ENCODE data around the gene HPX.

Gene HPX

GRCh38 chr11:6458352-6459098 lies 17.7 kb upstream of the HPX start:
- no peak for FAIRE-seq

DNA sequence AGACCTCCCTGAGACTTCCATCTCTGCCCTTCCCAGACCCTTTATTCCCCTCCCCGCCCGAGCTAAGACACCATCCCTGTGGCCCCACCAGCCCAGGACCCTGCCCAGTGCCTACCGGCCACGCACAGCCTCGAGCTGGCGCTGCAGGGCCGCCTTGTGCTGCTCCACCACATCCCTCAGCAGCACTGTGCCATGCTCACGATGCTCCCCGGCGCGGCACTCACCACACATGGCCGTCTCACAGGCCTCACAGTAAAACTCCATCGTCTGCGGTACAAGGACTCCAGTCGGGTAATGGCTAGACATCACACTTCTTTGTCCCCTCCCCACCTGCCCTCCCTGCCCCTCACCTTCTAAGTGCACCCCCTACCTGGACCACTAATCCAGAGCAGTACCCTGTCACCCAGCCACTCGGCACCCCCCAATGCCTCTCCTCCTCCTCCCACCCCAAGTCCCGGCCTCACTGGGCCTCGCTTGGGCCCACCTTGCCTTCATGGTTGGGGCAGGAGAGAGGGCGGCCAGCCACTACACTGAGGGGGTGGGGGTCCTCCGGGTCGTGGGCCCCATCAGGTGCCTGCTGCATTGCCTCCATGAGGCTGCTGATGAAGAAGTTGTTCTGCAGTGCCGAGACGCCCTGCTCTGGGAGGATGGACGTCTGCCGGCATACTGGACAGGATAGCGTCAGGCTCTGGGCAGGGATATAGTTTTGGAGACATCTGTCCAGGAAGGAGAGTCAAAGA lies 17.0 kb upstream of the HPX start:
- no peak for FAIRE-seq

DNA sequence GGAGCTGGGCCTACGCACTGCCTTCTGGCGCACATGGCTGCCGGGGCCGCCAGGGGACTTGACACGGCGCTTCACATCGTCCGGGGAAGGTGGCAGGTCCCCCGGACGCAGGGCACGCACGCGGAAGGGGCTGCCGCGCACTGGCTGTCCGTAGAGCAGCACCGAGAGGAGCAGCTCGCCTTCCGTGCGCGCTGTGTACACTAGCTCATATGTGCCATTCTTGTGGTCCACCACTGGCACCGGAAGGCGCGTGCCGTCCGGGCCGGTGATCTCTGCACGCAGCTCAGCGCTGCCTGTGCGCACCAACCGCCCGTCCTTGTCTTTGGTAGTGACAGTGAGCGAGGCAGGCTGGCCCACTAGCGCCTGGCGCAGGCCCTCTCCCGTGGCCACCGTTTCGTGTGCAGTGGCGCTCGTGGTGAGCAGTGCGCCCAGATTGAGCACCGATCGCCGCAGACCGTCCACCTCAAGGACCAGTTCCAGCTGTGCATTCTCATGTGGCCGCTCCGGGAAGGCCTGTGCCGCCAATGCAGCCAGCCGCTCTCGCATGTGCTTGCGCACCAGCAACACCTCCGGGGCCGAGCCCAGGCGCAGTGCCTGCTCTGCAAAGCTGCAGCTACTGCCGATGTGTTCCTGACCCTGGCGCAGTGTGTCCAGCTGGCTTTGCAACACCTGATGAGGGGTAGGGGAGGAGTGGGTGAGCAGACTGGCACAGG lies 15.7 kb upstream of the HPX start:
- FAIRE-seq: no peak

DNA sequence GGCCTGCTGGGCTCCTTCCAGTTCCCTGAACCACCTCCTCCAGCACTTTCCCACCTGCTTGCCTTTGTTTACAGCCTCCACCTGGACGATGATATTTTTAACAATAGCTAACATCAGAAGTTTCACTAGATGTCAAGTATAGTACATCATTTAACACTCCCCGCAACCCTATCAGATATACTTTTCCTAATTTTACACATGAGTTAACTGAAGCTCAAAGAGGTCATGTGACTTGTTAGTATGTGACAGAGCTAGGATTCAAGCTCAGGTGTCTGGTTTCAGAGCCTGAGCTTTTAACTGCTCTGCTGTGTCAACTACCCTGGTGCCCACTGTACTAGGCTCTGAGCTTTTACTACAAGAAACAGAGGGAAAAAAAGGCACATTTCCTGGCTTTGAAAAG lies 14.3 kb upstream of the HPX start:
- FAIRE-seq: no peak

DNA sequence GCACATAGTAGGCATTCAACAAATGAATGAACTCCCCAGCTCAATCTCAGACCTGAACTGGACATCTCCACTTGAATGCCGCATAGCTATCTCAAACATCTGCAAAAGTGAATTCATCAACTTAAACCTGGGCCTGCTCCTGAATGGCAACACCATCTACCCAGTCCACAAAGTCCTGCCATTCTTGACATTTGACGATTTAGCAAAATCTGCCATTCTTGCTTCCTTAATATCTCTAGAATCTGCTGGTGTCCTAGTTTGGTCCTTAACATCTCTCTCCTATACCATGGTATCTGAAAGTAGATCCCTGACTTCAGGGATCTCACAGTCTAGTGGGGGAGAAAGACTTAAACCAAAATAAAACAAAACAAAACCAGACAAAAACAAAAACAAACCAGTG lies 12.4 kb upstream of the HPX start:
- FAIRE-seq: no peak

DNA sequence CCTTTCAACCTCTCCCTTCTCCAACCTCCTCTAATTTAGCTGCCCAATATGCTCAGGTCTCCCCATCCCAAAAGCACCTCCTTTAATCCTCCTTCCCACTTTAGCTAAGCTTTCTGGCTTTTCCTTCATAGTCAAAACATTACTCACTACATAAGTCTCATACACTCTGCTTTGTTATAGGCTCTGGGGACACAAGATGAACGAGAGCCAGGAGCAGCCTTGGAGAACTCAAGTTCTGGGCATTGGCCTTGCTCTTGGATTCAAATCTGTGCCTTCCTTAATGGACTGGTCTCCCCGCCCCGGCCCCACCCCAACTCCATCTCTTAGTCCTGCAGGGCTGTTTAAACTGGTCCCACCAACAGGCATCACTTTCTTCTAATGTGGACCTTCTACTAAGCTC lies 11.4 kb upstream of the HPX start:
- FAIRE-seq: no peak

DNA sequence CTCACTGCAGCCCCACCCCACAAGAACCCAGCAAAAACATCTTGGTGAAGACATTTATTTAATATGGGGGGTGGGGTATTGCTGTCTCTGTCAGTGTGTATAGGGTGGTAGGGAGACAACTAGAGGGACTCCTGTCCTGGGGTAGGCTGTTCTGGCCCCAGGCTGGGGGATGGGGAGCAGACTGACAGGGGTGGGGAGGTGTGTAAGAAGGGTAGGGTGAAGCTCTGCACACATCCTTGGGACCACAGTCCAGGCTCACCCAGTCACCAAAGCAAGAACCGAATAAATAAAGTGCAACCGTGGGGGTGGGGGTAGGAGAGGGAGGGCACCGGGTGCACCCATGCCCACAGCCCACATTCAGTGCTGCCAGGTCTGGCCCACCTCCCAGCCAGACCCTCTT lies 7.8 kb upstream of the HPX start:
- FAIRE-seq: no peak

GRCh38 chr11:6443269-6444003 lies 2.6 kb upstream of the HPX start:
- FAIRE-seq: no peak

GRCh38 chr11:6442441-6442840 lies 1.7 kb upstream of the HPX start:
- FAIRE-seq: no peak

- FAIRE-seq: no peak
Observed at GRCh38 chr11:6438979-6439571, 1.7 kb downstream of the HPX start.

GRCh38 chr11:6437993-6438392 lies 2.8 kb downstream of the HPX start:
- no peak for FAIRE-seq

DNA sequence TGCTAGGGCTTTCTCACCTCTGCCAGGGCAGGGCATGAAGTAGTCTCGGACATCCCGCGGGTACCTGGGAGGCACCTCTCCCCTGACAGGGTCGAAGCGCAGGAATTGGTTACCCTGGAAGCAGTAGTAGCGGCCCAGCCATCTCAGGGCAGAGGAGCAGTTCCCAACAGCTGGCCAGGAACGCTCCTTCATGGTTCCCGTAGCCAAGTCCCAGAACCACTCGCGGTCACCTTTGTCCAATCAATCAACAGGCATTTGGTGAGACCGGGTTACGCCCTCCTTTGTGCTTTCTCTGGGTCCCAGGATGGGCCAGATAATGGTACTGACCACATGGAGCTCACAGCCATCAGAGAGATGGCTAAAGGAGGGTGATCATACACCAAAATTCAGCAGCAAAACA lies 3.4 kb downstream of the HPX start:
- no peak for FAIRE-seq

- no peak for FAIRE-seq
Observed at GRCh38 chr11:6433998-6434660, 6.7 kb downstream of the HPX start.

DNA sequence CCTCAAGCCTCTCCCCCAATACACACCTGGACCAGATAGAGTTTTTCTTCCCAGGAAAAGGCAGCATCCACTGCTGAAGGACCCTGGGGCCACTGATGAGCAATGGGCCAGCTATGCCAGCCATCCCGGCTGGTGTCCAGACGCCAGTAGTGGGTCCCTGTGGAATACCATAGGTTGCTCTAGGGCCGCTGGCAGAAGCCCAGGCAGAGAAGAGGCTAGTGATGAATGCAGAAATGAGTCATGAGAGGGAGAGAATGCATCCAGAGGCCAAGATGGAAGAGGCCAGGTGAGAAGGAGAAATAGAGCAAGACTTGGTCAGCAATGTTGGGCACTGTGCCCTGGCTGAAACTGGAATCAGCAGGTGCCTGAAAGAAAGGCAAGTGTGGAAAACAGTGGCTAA lies 8.9 kb downstream of the HPX start:
- no peak for FAIRE-seq

GRCh38 chr11:6427516-6427915 lies 13.3 kb downstream of the HPX start:
- FAIRE-seq: no peak

- no peak for FAIRE-seq
Observed at GRCh38 chr11:6420677-6421076, 20.1 kb downstream of the HPX start.

DNA sequence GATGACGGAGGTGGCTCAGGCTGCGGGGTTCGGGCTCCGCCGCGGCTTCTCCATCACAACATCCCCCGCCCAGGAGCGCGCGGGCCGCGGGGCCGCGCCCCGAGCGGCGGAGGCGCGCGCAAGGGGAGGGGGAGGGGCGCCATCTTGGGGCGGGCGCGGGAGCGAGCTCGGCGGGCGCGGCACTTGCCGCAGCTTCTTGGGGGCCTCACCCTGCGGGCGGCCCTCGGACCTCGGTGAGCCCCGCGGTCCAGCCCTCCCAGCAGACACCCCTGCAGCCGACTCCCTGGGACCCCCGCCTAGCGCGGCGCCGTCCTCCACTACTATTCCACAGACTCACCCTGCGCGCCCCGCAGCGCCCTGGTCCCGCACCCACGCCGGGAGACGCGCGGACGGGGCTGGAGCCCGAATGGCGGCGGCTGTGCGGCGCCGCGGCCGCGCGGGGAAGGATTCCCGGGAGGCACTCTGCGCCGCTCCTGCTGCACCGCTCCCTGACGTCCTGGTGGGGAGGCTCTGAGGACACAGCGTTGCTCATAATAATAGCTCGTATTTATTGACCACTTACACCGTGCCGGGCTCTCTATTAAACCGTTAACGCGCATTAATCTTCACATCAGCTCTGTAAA lies 21.7 kb downstream of the HPX start, which contains the start of gene APBB1:
Gene APBB1 (minus strand): TSS at position 86 of the 623 bp plus-strand sequence. CDS start 7,747 bp downstream, outside the sequence.
- FAIRE-seq: no peak

DNA sequence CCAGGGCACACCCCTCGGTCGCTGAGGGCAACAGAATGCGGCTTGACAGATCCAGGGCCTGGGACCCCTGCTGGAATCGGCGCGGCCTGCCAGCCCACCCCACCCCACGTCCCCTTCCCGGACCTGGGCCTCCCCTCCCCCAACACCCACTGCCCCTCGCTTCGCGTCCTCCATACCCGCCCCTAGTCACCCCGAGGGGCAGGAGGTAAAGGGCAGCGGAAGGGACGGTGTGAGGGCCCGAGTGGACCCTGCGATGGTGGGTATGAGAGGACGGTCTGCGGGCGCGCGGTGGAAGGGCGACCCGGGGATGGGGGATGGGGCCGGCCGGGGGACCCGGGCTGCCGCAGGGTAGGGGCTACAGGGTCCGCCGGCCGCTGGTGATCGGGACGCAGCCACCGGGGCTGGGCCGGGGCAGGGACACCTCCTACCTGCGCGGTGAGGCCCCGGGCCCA lies 22.2 kb downstream of the HPX start:
- FAIRE-seq: no peak

- no peak for FAIRE-seq
Observed at GRCh38 chr11:6417907-6418556, 22.8 kb downstream of the HPX start.

GRCh38 chr11:6415797-6416196 lies 25.0 kb downstream of the HPX start:
- no peak for FAIRE-seq

- no peak for FAIRE-seq
Observed at GRCh38 chr11:6414874-6415328, 25.9 kb downstream of the HPX start.

Data from TTC549 (cell line).